RWPE1 (cell line): ENCODE results near the gene MT1E.
A peak's percentile ranks its signal among the peaks of the same experiment; 100 is the strongest.

Experiments
- CTCF ChIA-PET: fragments of 350-600 bp; sonication (Branson Sonifier 250); formaldehyde crosslinking; extraction: SDS; loops from one replicate; lab custom pipeline; 2021; lab: Yijun Ruan, JAX
- POLR2A ChIA-PET: fragments of 400-600 bp; formaldehyde crosslinking; extraction: SDS; loops from one replicate; lab custom pipeline; 2020; ENCODE audit warnings: antibody characterized with exemption; ENCODE audit not compliant: low non-redundant PET; lab: Yijun Ruan, JAX
- DNase-seq: peaks from one replicate; pipeline ENCODE4 v3.0.0; 2012; ENCODE audit warnings: low spot score
- H3K27ac ChIP-seq: fragments of 450-650 bp; 2 replicates; pipeline ENCODE4 v1.5.1; 2017
- TF ChIP-seq, protein P1 (sequence below): fragments of 450-650 bp; conservative IDR thresholded peaks from 2 replicates; pipeline ENCODE4 v1.5.1; 2017; ENCODE audit warnings: low read depth, mild to moderate bottlenecking

The MT1E gene

DNA sequence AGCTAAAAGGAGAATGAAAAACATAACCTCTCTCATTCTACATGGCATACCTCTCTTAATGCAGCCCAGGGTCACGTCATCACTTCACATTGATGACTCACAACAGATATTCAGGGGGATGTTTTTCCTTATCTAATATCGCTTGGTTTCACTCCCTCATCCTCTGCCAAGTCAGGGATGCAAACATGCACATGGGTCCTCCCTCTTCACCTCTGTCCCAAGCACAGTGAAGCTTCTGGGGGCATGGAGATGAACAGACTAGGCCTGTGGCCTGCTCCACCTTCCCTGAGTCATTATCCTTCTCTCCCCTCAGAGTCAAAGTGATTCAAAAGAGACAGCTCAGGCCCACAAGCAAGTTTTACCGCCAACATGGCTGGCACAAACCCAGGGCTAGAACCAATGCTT, 19.5 kb upstream of the MT1E start:
- peak; percentile 73 for DNase-seq
- H3K27ac ChIP-seq, result peak overlapping the region; percentile 100
- CTCF ChIA-PET, result interaction anchor here (0.5 to 2.3 kb wide), 4 partner anchors 29 to 1228 kb away, joined by 3 to 8 read pairs (median 4); no protein-coding TSS in a partner anchor
- POLR2A ChIA-PET, result interaction anchor here (1.0 to 1.6 kb wide), 2 partner anchors 17 to 20 kb away, joined by 3 to 11 read pairs; partner anchors contain the start of gene MT1E
- TF ChIP-seq, protein P1, sequence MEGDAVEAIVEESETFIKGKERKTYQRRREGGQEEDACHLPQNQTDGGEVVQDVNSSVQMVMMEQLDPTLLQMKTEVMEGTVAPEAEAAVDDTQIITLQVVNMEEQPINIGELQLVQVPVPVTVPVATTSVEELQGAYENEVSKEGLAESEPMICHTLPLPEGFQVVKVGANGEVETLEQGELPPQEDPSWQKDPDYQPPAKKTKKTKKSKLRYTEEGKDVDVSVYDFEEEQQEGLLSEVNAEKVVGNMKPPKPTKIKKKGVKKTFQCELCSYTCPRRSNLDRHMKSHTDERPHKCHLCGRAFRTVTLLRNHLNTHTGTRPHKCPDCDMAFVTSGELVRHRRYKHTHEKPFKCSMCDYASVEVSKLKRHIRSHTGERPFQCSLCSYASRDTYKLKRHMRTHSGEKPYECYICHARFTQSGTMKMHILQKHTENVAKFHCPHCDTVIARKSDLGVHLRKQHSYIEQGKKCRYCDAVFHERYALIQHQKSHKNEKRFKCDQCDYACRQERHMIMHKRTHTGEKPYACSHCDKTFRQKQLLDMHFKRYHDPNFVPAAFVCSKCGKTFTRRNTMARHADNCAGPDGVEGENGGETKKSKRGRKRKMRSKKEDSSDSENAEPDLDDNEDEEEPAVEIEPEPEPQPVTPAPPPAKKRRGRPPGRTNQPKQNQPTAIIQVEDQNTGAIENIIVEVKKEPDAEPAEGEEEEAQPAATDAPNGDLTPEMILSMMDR, result no peak

DNA sequence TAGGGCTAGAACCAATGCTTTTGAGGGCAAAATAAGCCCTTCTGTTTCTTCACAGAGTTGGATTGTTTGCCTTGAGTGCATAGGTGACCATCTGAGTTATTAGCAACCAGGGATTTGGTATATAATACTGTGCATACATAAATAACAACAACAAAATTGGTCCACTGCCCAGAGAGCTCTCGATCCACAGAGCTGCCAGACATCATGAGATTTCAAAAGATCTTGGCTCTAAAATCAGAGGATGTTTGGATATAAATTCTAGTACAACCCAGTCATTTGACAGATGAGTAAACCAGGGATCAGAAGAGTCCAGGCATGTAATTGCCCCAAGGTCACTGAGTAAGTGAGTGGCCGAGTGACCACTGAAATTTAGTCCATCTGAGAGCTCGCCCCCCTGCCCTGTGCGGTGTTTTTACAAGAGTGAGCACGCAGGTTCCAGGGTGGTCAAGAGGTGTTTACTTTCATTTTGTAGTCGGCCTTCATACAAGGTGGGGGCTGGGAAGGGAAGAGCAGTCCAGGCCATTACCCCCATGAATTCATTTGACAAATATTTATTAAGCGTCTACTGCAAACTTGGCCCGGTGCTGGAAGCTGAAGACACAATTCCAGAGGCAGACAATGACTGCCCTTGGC, 19.0 kb upstream of the MT1E start:
- TF ChIP-seq, protein P1, result no peak
- peak; percentile 69 for DNase-seq
- H3K27ac ChIP-seq, result peak overlapping the region; percentile 100
- POLR2A ChIA-PET, result interaction anchor here (0.6 to 1.6 kb wide), 4 partner anchors 17 to 95 kb away, joined by 3 to 11 read pairs (median 7); partner anchors contain the start of gene MT1E
- CTCF ChIA-PET, result interaction anchor here (1.8 to 2.3 kb wide), 2 partner anchors 29 to 95 kb away, joined by 5 to 8 read pairs; no protein-coding TSS in a partner anchor

DNA sequence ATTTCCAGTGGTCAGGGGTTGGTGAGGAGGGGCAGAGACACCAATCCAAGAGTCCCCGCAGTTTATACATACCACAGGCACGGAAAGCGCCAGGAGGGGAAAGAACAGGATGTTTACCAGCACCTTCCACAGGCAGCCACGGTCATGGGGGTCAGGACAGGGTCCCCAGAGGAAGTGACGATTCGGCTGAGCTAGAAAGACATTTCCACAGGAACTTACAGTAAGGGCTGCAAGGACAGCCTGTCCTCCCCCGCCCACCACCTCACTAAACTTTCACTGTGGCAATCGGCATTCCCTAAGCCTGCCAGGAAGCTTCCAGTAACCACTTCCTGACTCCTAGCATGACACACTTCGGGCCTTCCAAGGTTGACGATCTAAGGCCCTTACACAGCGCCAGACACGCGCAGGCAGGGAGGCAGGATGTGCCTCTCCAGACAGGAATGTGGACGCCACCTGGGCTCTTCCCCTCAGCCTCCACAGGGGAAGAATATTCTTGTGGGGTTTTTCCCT, 18.4 kb upstream of the MT1E start:
- DNase-seq, result peak; percentile 94
- TF ChIP-seq, protein P1, result no peak
- ChIA-PET POLR2A (interaction anchor here (0.6 to 1.6 kb wide), 3 partner anchors 19 to 94 kb away, joined by 4 to 11 read pairs (median 10); partner anchors contain the start of gene MT1E), CTCF (interaction anchor here (1.8 to 2.3 kb wide), 2 partner anchors 30 to 95 kb away, joined by 5 to 8 read pairs; no protein-coding TSS in a partner anchor)
- peak overlapping the region; percentile 100 for H3K27ac ChIP-seq

DNA sequence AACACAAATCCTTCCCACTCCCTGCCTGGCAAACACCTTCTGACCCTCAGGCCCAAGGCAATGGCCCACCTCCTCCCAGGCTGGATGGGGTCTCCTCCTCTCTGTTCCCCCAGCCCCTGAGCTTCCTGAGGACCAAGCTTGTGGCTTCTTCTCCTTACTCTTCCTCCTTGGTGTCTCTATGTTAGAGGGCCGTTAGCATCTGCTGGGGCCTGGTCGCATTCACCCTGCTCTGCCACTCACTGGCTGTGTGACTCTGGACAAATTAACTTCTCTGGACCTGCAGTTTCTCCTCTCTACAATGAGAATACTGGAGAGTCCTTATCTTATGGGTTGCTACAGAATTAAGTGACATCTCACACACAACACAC, 17.9 kb upstream of the MT1E start:
- no peak for DNase-seq
- CTCF ChIA-PET, result interaction anchor here (2.3 kb wide), 1 partner anchor 30 kb away, joined by 8 read pairs; no protein-coding TSS in a partner anchor
- peak overlapping the region; percentile 100 for H3K27ac ChIP-seq
- TF ChIP-seq, protein P1, result no peak
- POLR2A ChIA-PET, result interaction anchor here (0.9 to 1.6 kb wide), 4 partner anchors 18 to 76 kb away, joined by 4 to 11 read pairs (median 10); partner anchors contain the start of genes MT1E and MT1X

DNA sequence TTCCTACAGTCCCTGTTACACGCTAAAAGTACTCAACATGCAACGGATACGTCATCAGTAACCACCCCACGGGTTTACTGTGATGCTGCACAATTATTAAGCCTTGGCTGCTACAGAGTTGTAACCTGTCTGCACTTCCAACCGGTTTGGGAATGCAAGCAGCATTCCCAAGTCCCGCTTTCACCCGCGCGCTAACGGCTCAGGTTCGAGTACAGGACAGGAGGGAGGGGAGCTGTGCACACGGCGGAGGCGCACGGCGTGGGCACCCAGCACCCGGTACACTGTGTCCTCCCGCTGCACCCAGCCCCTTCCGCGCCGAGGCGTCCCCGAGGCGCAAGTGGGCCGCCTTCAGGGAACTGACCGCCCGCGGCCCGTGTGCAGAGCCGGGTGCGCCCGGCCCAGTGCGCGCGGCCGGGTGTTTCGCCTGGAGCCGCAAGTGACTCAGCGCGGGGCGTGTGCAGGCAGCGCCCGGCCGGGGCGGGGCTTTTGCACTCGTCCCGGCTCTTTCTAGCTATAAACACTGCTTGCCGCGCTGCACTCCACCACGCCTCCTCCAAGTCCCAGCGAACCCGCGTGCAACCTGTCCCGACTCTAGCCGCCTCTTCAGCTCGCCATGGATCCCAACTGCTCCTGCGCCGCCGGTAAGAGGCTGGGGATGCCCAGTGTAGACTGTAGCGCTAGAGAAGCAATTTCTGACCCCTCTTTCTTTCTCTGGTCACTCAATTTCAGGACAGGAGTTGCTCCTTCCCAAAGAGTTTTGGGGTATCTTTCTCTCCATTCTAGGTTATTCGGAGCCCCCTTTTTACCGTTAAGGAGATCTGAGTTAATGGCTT, 17.3 kb upstream of the MT1E start, which contains the start of gene MT2A:
Gene MT2A (plus strand): TSS at position 542 of the 833 bp plus-strand sequence. CDS start 72 bp downstream, at position 614.
- DNase-seq, result peak; percentile 92
- ChIA-PET POLR2A (interaction anchor here (0.6 to 1.5 kb wide), 7 partner anchors 9 to 83 kb away, joined by 3 to 9 read pairs (median 3); partner anchors contain the start of genes MT1E and MT1X), CTCF (no interaction called here)
- peak within 1 kb of the TSS; percentile 100 for H3K27ac ChIP-seq
- TF ChIP-seq, protein P1, result no peak
